Activated CD4-positive, alpha-beta memory T cell treated with anti-CD3 and anti-CD28 coated beads, Interleukin-2, amount 10 ng/mL, durations not matched to agents 7 days and 5 days (primary cell): Measurements from ENCODE around the gene ASIC2. TPM values are rescaled to one million over a fixed set of nuclear protein-coding genes. Genes with fewer than 3 reads are reported as not detected.

ENCODE experiments used
- CTCF ChIA-PET: fragments of 350-600 bp; sonication (Branson Sonifier 250); formaldehyde crosslinking; loops from one replicate; lab custom pipeline; 2021; ENCODE audit warnings: antibody characterized with exemption, inconsistent platforms; lab: Charles Lee
- POLR2A ChIA-PET: fragments of 350-600 bp; sonication (Branson Sonifier 250); formaldehyde crosslinking; loops from one replicate; lab custom pipeline; 2021; ENCODE audit warnings: antibody characterized with exemption; lab: Charles Lee
- DNase-seq: peaks from one replicate; pipeline ENCODE4 v3.0.0-alpha.2; 2020
- H3K27ac Mint-ChIP-seq: one replicate; pipeline ENCODE4 v1.8.0; 2021; ENCODE audit warnings: mild to moderate bottlenecking, mixed read lengths
- H3K27me3 Mint-ChIP-seq: one replicate; pipeline ENCODE4 v1.8.0; 2021; ENCODE audit warnings: mixed read lengths
- H3K36me3 Mint-ChIP-seq: one replicate; pipeline ENCODE4 v1.8.0; 2021; ENCODE audit warnings: low read depth, mixed read lengths
- H3K4me1 Mint-ChIP-seq: one replicate; pipeline ENCODE4 v1.8.0; 2021; ENCODE audit warnings: mixed read lengths
- H3K4me3 Mint-ChIP-seq: one replicate; pipeline ENCODE4 v1.8.0; 2021; ENCODE audit warnings: mild to moderate bottlenecking, mixed read lengths
- H3K9me3 Mint-ChIP-seq: one replicate; pipeline ENCODE4 v1.8.0; 2021; ENCODE audit warnings: mixed read lengths
- total RNA-seq, 2 experiments: library from RNA; stranded (reverse); gene quantifications; one replicate each; pipeline ENCODE4 v1.2.3, GENCODE V29; 2021

ASIC2 gene
- total RNA-seq = not detected

DNA sequence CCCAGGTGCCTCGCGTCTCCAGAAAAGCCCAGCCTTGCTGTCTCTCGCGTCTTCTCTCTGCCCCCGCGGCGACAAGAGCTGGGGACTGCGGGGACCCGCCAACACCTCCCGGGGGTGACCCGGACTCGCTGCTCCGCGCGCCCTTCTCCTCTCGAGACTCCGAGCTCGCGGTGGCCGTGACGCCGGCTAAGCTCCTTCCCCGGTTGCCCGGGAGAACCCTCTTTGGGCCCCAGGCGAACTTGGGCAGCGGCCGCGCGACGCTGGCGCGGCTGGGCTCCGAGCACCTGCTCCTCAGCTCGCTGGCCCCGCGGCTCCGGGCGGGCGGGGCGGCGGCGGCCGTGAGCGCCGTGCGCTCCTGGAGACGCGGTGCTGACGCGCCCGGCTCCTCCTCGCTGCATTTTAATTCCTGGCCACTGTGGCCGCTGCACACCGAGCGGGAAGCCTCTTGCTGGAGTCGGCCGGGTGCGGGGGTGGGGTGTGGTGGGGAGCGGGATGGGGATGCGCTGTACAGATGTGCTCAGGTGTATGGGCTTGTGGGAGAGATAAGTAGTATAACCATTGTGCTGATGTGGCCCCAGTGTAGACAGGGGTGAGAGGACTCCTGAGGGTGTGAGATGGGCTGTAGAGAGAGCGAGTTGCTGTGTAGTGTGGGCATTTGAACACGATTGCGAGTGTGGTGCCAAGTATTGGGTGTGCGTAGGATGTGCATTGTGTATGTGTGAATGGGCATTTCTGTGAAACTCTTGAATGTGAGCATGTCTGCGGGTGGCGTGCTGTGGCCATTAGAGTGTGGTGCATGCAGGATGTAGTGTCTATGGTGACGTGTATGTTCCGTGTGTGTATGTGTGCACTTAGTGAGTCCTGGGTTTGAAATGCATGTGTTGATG is at the start of gene ASIC2:
ASIC2 (minus strand) TSS at position 315 of the 887 bp plus-strand sequence.
- no peak for DNase-seq
- Mint-ChIP-seq H3K27me3 (peaks cover 51% of the 10 kb centered on the region), H3K4me1 (peaks cover 12% of the 10 kb centered on the region), H3K36me3 (no peaks in the 10 kb centered on the region), H3K27ac (no peak within 1 kb of the TSS), H3K4me3 (no peak within 1 kb of the TSS), H3K9me3 (no peaks in the 10 kb centered on the region)
- POLR2A ChIA-PET = no interaction called here
- CTCF ChIA-PET = no interaction called here

DNA sequence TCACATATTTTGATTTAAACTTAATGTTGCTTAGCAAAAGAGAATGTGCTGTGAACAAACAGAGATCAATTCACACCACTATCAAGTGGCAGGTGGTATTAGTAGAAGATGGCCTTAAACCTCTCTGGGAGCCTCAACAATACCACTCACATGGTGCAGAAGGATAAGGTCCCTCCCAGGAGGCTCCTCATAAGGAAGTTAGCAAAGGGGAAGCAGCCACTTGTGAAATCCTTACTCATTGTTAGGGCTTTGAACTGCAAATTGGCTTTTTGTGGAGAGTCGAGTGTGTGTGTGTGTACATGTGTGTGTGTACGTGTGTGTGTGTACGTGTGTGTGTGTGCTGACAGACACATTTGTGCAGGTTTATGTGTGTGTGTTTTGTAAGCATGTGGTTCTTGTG is 48.9 kb upstream of the ASIC2 start:
- Mint-ChIP-seq H3K4me1 (no peaks in the 10 kb centered on the region), H3K27me3 (peaks cover 1% of the 10 kb centered on the region), H3K4me3 (no peak overlapping the region), H3K9me3 (no peaks in the 10 kb centered on the region), H3K36me3 (no peaks in the 10 kb centered on the region), H3K27ac (no peak overlapping the region)
- ChIA-PET POLR2A (no interaction called here), CTCF (no interaction called here)
- DNase-seq = no peak

DNA sequence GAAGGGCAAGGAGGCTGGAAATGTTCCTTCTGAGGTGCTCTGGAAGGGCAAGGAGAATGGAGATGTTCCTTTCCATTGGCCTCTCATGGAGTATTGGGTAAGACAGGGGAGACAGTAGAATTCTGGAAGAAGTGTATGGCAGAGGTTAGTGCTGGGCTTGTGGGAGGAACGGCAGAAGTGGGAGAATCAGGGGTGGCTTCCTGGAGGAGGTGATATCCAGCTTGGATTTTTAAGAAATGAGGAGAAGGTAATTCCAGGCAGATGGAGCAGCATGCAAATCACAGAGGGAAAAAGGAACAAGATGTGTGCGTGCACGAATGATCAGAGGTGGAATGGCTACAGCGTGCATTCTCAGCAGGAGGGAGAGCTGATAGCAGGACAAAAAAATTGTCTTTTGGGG is 45.1 kb upstream of the ASIC2 start:
- ChIA-PET CTCF (no interaction called here), POLR2A (no interaction called here)
- DNase-seq = no peak
- H3K4me1 Mint-ChIP-seq = no peaks in the 10 kb centered on the region
- no peaks in the 10 kb centered on the region for H3K9me3 Mint-ChIP-seq
- H3K4me3 Mint-ChIP-seq = no peak overlapping the region
- H3K27ac Mint-ChIP-seq = no peak overlapping the region
- peaks cover 1% of the 10 kb centered on the region for H3K27me3 Mint-ChIP-seq
- no peaks in the 10 kb centered on the region for H3K36me3 Mint-ChIP-seq

GRCh38 chr17:33335491-33336173 is 42.5 kb upstream of the ASIC2 start:
- Mint-ChIP-seq H3K4me1 (no peaks in the 10 kb centered on the region), H3K4me3 (no peak overlapping the region), H3K9me3 (no peaks in the 10 kb centered on the region), H3K27ac (no peak overlapping the region), H3K36me3 (no peaks in the 10 kb centered on the region), H3K27me3 (peaks cover 1% of the 10 kb centered on the region)
- ChIA-PET CTCF (no interaction called here), POLR2A (no interaction called here)
- DNase-seq = no peak

- POLR2A ChIA-PET = no interaction called here
- CTCF ChIA-PET = no interaction called here
- H3K27me3 Mint-ChIP-seq = peaks cover 1% of the 10 kb centered on the region
Measured at GRCh38 chr17:33334703-33335102, 41.6 kb upstream of the ASIC2 start.

GRCh38 chr17:33330877-33331276 is 37.8 kb upstream of the ASIC2 start:
- H3K27me3 Mint-ChIP-seq = no peaks in the 10 kb centered on the region
- no peaks in the 10 kb centered on the region for H3K4me1 Mint-ChIP-seq
- CTCF ChIA-PET = no interaction called here
- H3K27ac Mint-ChIP-seq = no peak overlapping the region
- DNase-seq = no peak
- H3K36me3 Mint-ChIP-seq = no peaks in the 10 kb centered on the region
- H3K4me3 Mint-ChIP-seq = no peak overlapping the region
- POLR2A ChIA-PET = no interaction called here
- no peaks in the 10 kb centered on the region for H3K9me3 Mint-ChIP-seq

More at GRCh38 chr17:33334703-33335102, 41.6 kb upstream of the ASIC2 start:
- Mint-ChIP-seq H3K36me3 (no peaks in the 10 kb centered on the region), H3K4me3 (no peak overlapping the region), H3K9me3 (no peaks in the 10 kb centered on the region), H3K4me1 (no peaks in the 10 kb centered on the region), H3K27ac (no peak overlapping the region)
- no peak for DNase-seq

DNA sequence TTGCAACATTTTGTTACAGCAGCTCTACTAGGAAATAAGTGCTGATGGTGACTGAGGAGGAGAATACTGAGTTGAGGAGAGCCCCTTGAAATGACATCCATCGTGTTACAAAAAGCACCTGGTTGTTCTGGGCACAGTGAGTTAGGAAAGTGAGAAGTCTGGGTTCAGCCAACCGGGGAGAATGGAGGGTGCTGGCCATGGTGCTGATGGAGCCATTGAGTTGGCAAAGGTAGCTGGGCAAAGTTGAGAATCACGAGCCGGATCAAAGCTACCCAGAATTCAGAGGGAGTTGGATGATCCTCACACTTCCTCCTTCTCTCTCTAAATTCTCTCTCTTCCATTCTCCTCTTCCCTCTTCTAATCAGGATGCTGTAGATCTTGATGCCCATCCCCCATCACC is 35.0 kb upstream of the ASIC2 start:
- no peaks in the 10 kb centered on the region for H3K27me3 Mint-ChIP-seq
- H3K36me3 Mint-ChIP-seq = no peaks in the 10 kb centered on the region
- ChIA-PET POLR2A (no interaction called here), CTCF (no interaction called here)
- no peak for DNase-seq
- H3K9me3 Mint-ChIP-seq = no peaks in the 10 kb centered on the region
- no peaks in the 10 kb centered on the region for H3K4me1 Mint-ChIP-seq
- no peak overlapping the region for H3K27ac Mint-ChIP-seq
- no peak overlapping the region for H3K4me3 Mint-ChIP-seq

DNA sequence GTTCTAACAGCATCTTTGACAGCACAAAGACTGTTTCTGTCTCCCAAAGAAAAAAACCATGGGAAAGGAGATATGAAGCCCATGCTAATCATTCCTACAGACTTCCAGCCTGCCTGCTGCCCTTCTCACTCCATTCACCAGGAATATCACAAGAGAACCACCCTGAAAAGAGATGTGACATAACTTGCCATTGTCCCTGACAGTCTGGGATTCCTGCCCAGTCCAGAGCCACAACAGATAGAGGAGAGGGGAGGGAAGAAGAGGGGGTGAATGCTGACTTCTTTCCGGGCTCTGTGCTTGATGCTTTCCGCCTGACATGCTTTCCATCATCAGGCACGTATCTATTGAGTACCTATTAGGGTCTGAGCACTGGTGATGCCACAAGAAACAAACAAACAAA is 31.6 kb upstream of the ASIC2 start:
- POLR2A ChIA-PET = no interaction called here
- Mint-ChIP-seq H3K27ac (no peak overlapping the region), H3K4me3 (no peak overlapping the region), H3K27me3 (no peaks in the 10 kb centered on the region), H3K36me3 (no peaks in the 10 kb centered on the region), H3K4me1 (no peaks in the 10 kb centered on the region), H3K9me3 (no peaks in the 10 kb centered on the region)
- no peak for DNase-seq
- CTCF ChIA-PET = no interaction called here

- ChIA-PET CTCF (no interaction called here), POLR2A (no interaction called here)
- Mint-ChIP-seq H3K9me3 (no peaks in the 10 kb centered on the region), H3K27ac (no peak overlapping the region), H3K4me1 (no peaks in the 10 kb centered on the region), H3K27me3 (peaks cover 5% of the 10 kb centered on the region), H3K4me3 (no peak overlapping the region), H3K36me3 (no peaks in the 10 kb centered on the region)
- DNase-seq = no peak
Measured at GRCh38 chr17:33322063-33322462, 29.0 kb upstream of the ASIC2 start.

DNA sequence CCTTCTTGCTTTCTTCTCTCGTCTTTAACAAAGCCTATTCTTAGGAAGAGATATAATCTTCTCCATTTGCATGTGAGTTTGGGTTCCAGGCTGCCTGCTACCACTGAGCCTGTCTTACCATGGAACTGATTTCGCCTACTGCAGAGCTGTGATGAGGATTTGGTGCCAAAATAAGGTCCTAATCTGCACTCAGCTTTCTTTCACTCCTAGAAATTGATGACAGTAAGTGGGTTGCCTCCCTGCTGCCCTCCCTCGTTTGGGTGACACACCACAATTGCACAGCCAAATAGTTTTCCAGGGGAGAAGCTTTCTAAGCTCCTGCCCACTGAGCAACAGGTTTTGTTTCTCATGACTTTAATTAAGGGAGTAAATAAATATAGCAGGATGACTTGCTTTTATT is 25.1 kb upstream of the ASIC2 start:
- Mint-ChIP-seq H3K27ac (no peak overlapping the region), H3K27me3 (peaks cover 5% of the 10 kb centered on the region), H3K4me1 (no peaks in the 10 kb centered on the region), H3K9me3 (no peaks in the 10 kb centered on the region), H3K36me3 (no peaks in the 10 kb centered on the region), H3K4me3 (no peak overlapping the region)
- POLR2A ChIA-PET = no interaction called here
- DNase-seq = no peak
- CTCF ChIA-PET = no interaction called here

- Mint-ChIP-seq H3K36me3 (no peaks in the 10 kb centered on the region), H3K9me3 (no peaks in the 10 kb centered on the region), H3K4me1 (no peaks in the 10 kb centered on the region), H3K27me3 (peaks cover 5% of the 10 kb centered on the region), H3K27ac (no peak overlapping the region), H3K4me3 (no peak overlapping the region)
- no peak for DNase-seq
- POLR2A ChIA-PET = no interaction called here
- CTCF ChIA-PET = no interaction called here
Measured at GRCh38 chr17:33316746-33317145, 23.7 kb upstream of the ASIC2 start.

DNA sequence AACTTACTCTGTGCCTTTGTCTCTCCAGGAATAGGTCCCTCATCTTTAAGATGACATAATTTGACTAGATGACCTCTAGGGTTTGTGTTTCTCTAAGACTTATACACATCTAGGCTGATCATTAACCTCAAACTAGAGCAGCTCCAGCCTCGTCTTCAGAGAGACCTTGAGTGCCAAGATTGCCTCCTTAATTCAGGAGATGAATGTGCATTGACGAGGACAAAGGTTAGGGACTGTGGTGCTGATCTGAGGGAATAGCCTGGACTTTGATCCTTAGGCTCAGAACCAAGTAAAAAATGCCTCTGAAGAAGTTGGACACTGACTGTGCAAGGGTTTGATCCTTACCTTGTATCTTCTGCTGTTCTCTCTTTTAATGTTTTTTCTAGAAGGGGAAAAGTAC is 17.2 kb upstream of the ASIC2 start:
- no peak for DNase-seq
- Mint-ChIP-seq H3K4me3 (no peak overlapping the region), H3K27ac (no peak overlapping the region), H3K4me1 (no peaks in the 10 kb centered on the region), H3K27me3 (peaks cover 11% of the 10 kb centered on the region), H3K36me3 (no peaks in the 10 kb centered on the region), H3K9me3 (no peaks in the 10 kb centered on the region)
- POLR2A ChIA-PET = no interaction called here
- CTCF ChIA-PET = no interaction called here

DNA sequence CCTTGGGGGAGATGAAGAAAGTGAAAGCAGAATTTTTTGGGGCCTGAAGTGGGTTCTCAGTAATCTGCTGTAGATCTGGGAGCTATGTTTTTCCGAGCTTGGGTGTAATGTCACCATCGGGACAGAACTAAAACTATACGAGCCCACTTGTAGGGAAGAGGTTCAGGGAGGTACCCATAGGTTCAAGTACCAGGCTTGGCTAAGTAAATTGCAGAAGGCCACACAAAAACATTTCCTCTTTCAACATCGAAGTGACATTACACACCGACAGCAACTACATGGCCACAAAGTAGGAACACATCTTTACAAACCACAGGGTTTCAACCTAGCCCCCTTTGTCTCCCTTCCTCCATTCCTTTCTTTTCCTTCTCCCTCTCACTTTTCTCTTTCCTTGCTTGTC is 10.2 kb upstream of the ASIC2 start:
- CTCF ChIA-PET = no interaction called here
- Mint-ChIP-seq H3K4me1 (peaks cover 13% of the 10 kb centered on the region), H3K27me3 (peaks cover 24% of the 10 kb centered on the region), H3K4me3 (no peak overlapping the region), H3K27ac (no peak overlapping the region), H3K9me3 (no peaks in the 10 kb centered on the region), H3K36me3 (no peaks in the 10 kb centered on the region)
- POLR2A ChIA-PET = no interaction called here
- no peak for DNase-seq

GRCh38 chr17:33302394-33302793 is 9.3 kb upstream of the ASIC2 start:
- ChIA-PET POLR2A (no interaction called here), CTCF (no interaction called here)
- Mint-ChIP-seq H3K4me3 (no peak overlapping the region), H3K27ac (no peak overlapping the region), H3K4me1 (peaks cover 13% of the 10 kb centered on the region), H3K27me3 (peaks cover 23% of the 10 kb centered on the region), H3K36me3 (no peaks in the 10 kb centered on the region), H3K9me3 (no peaks in the 10 kb centered on the region)
- DNase-seq = no peak
